Gastrocnemius medialis (tissue), 4 donors: ENCODE measurements around the gene AASS. TPM values are rescaled to one million over a fixed set of nuclear protein-coding genes. Genes with fewer than 3 reads are reported as not detected.
"Not testable (repeated sequence)": the region's sequence is repeated elsewhere in the genome, so short reads cannot be mapped to it uniquely, and the experiment has no call there.

Experiments used
- ATAC-seq, 2 donors: fragments of 150-250 bp; one replicate each; pipeline ENCODE4 v1.9.1; 2016
- DNase-seq, 2 donors: peaks; one replicate each; pipeline ENCODE4 v3.0.0-alpha.2; 2019
- H3K27ac ChIP-seq, 4 donors: fragments of 200-600 bp; sonication (generic); 1 replicate in 1 of 4; 2 replicates in 3 of 4; pipeline ENCODE4 v1.5.1; 2016 to 2018; ENCODE audit warnings: mild to moderate bottlenecking in 2 of 4, moderate library complexity in 1 of 4
- H3K27me3 ChIP-seq, 3 donors: fragments of 200-600 bp; sonication (generic) in 2 of 3; 1 replicate in 1 of 3; 2 replicates in 2 of 3; pipeline versions ENCODE4 v1.5.1 to v1.6.0; 2016 to 2019; ENCODE audit warnings: mild to moderate bottlenecking in 1 of 3, moderate library complexity in 1 of 3
- H3K36me3 ChIP-seq, 2 donors: fragments of 200-600 bp; sonication (generic) in 1 of 2; one replicate each; pipeline ENCODE4 v1.5.1; 2017 to 2018
- H3K4me1 ChIP-seq, 2 donors: fragments of 200-600 bp; sonication (generic) in 1 of 2; one replicate each; pipeline ENCODE4 v1.5.1; 2016 to 2017; ENCODE audit warnings: mild to moderate bottlenecking in 2 of 2
- H3K4me3 ChIP-seq, 4 donors: fragments of 200-600 bp; sonication (generic) in 3 of 4; 1 replicate in 1 of 4; 2 replicates in 3 of 4; pipeline ENCODE4 v1.5.1; 2016 to 2019; ENCODE audit warnings: mild to moderate bottlenecking in 2 of 4
- H3K9me3 ChIP-seq, 3 donors: fragments of 200-600 bp; sonication (generic) in 2 of 3; 1 replicate in 1 of 3; 2 replicates in 2 of 3; pipeline ENCODE4 v1.5.1; 2016 to 2019
- CTCF ChIP-seq, 5 experiments: fragments of 450-650 bp in 3 of 5; fragments of 200-600 bp in 2 of 5; sonication (generic) in 2 of 5; IDR thresholded peaks in 4 of 5; conservative IDR thresholded peaks in 1 of 5; 1 replicate in 4 of 5; 2 replicates in 1 of 5; pipeline ENCODE4 v1.5.1; 2016 to 2019; ENCODE audit warnings: antibody characterized with exemption in 5 of 5, mild to moderate bottlenecking in 3 of 5, moderate library complexity in 3 of 5
- POLR2A ChIP-seq, 2 donors: fragments of 450-650 bp; IDR thresholded peaks; one replicate each; pipeline ENCODE4 v1.6.1; 2017; ENCODE audit warnings: antibody characterized with exemption in 2 of 2, mild to moderate bottlenecking in 2 of 2, moderate library complexity in 2 of 2
- in situ Hi-C, 4 donors: fragments of 200-750 bp; cut with MboI; loops; one replicate each; pipeline versions ENCODE4 v1.15.0 to v1.8.0; 2017; ENCODE audit warnings: low sequenced_read_pairs in 4 of 4
- intact Hi-C: fragments of 100-400 bp; cut with DNase I; formaldehyde crosslinking; loops from one replicate; pipeline ENCODE4 v1.15.1; 2023; ENCODE audit warnings: low total_unique reads
- total RNA-seq, 4 donors: library from RNA; depleted of rRNA; stranded (reverse); fragments of >200 nt; gene quantifications; one replicate each; pipeline versions ENCODE4 v1.1.0 to v1.2.3, GENCODE V29; 2016

The AASS gene
- total RNA-seq, 4 donors from 2014 or later = 7.5 to 12.0 (median 9.5) TPM

- ATAC-seq = no peak
- Histone ChIP-seq H3K36me3 (no peaks in the 10 kb centered on the region), H3K9me3 (no peaks in the 10 kb centered on the region), H3K27me3 (no peaks in the 10 kb centered on the region), H3K4me3 (peak overlapping the region; percentile 37 to 59 (median 44)), H3K4me1 (peaks cover 15 to 25% of the 10 kb centered on the region in 2 donors), H3K27ac (peak overlapping the region in 3 of 4 donors; percentile 2 to 45 (median 38))
- in situ Hi-C loops (no loop called here), intact Hi-C loops (loop anchor here (10.0 kb wide), 1 partner anchor 1617 kb away; no protein-coding TSS in a partner anchor)
- no peak for DNase-seq
- no peak for TF ChIP-seq CTCF (IDR thresholded peaks at IDR 0.05 in 4 of 5, conservative IDR thresholded peaks at IDR 0.05 in 1 of 5)
- TF ChIP-seq POLR2A (IDR thresholded peaks at IDR 0.05) = no peak
These were observed 6.6 kb downstream of the AASS start for GRCh38 chr7:122137251-122138077.

GRCh38 chr7:122136639-122137245 is 7.3 kb downstream of the AASS start:
- DNase-seq (no peak), ATAC-seq (peak in 1 of 2 donors; percentile 53)
- Histone ChIP-seq H3K4me1 (peaks cover 15 to 25% of the 10 kb centered on the region in 2 donors), H3K27ac (peak overlapping the region in 3 of 4 donors; percentile 38 to 45 (median 45)), H3K4me3 (peak overlapping the region; percentile 37 to 59 (median 44)), H3K36me3 (no peaks in the 10 kb centered on the region), H3K9me3 (no peaks in the 10 kb centered on the region), H3K27me3 (no peaks in the 10 kb centered on the region)
- TF ChIP-seq CTCF (IDR thresholded peaks at IDR 0.05 in 4 of 5, conservative IDR thresholded peaks at IDR 0.05 in 1 of 5) = no peak
- TF ChIP-seq POLR2A (IDR thresholded peaks at IDR 0.05) = no peak
- in situ Hi-C loops (no loop called here), intact Hi-C loops (loop anchor here (10.0 kb wide), 1 partner anchor 1618 kb away; no protein-coding TSS in a partner anchor)

GRCh38 chr7:122136078-122136477 is 8.0 kb downstream of the AASS start:
- Histone ChIP-seq H3K36me3 (no peaks in the 10 kb centered on the region), H3K4me3 (peak overlapping the region in 1 of 4 donors; percentile 59), H3K27ac (no peak overlapping the region), H3K9me3 (no peaks in the 10 kb centered on the region), H3K27me3 (no peaks in the 10 kb centered on the region), H3K4me1 (peaks cover 15 to 23% of the 10 kb centered on the region in 2 donors)
- ATAC-seq (no peak), DNase-seq (no peak)
- intact Hi-C loops = loop anchor here (10.0 kb wide), 1 partner anchor 1619 kb away; no protein-coding TSS in a partner anchor
- in situ Hi-C loops = no loop called here
- TF ChIP-seq POLR2A (IDR thresholded peaks at IDR 0.05) = no peak

- H3K27me3 ChIP-seq = no peaks in the 10 kb centered on the region
- ATAC-seq = no peak
- no peaks in the 10 kb centered on the region for H3K36me3 ChIP-seq
- H3K9me3 ChIP-seq = no peaks in the 10 kb centered on the region
- H3K4me1 ChIP-seq = peaks cover 15 to 23% of the 10 kb centered on the region in 2 donors
- H3K27ac ChIP-seq = no peak overlapping the region
- in situ Hi-C loops = no loop called here
- no peak overlapping the region for H3K4me3 ChIP-seq
- DNase-seq = no peak
- intact Hi-C loops = loop anchor here (10.0 kb wide), 1 partner anchor 1620 kb away; no protein-coding TSS in a partner anchor
- no peak for TF ChIP-seq CTCF (IDR thresholded peaks at IDR 0.05 in 4 of 5, conservative IDR thresholded peaks at IDR 0.05 in 1 of 5)
- TF ChIP-seq POLR2A (IDR thresholded peaks at IDR 0.05) = no peak
These were observed 8.8 kb downstream of the AASS start for GRCh38 chr7:122135275-122135674.

- H3K4me3 ChIP-seq, H3K36me3 ChIP-seq, H3K27ac ChIP-seq, in situ Hi-C loops, ATAC-seq, DNase-seq, H3K9me3 ChIP-seq, H3K27me3 ChIP-seq: not testable (repeated sequence)
- intact Hi-C loops = loop anchor here (10.0 kb wide), 1 partner anchor 1620 kb away; no protein-coding TSS in a partner anchor
- peaks cover 15 to 23% of the 10 kb centered on the region in 2 donors for H3K4me1 ChIP-seq
These were observed 9.3 kb downstream of the AASS start for GRCh38 chr7:122134793-122135192.
